H1 (cell line): Measurements from ENCODE around the gene SRRM2. TPM values are rescaled to one million over a fixed set of nuclear protein-coding genes. Genes with fewer than 3 reads are reported as not detected.

ENCODE experiments used
- CTCF ChIA-PET: fragments of 300-600 bp; sonication (Branson Sonifier 250); formaldehyde crosslinking; loops from one replicate; lab custom pipeline; 2021; ENCODE audit not compliant: partially characterized antibody; lab: Charles Lee
- POLR2A ChIA-PET: fragments of 300-600 bp; sonication (Branson Sonifier 250); formaldehyde crosslinking; loops from one replicate; lab custom pipeline; 2021; ENCODE audit warnings: inconsistent platforms; ENCODE audit not compliant: partially characterized antibody; lab: Charles Lee
- DNase-seq, 2 experiments: peaks; one replicate each; pipeline versions ENCODE4 v3.0.0 to v3.0.0-alpha.2; 2010 to 2022; ENCODE audit warnings: low spot score in 2 of 2, low read depth in 1 of 2, mixed read lengths in 1 of 2
- FAIRE-seq: peaks from 2 replicates; lab custom pipeline; 2011; peaks lifted over from hg19 to GRCh38; lab: Jason Lieb, UNC
- H2AFZ ChIP-seq: 2 replicates; pipeline ENCODE4 v1.8.1; 2012; ENCODE audit warnings: low read length, inconsistent platforms
- H2AK5ac ChIP-seq: 2 replicates; pipeline ENCODE4 v1.6.1; 2013; ENCODE audit warnings: low read depth, low read length
- H2BK120ac ChIP-seq: replicated peaks from 2 replicates; pipeline ENCODE3; 2013; ENCODE audit warnings: low read depth, low read length, inconsistent platforms
- H2BK12ac ChIP-seq: 2 replicates; pipeline ENCODE4 v1.6.1; 2013; ENCODE audit warnings: low read depth, low read length
- H2BK15ac ChIP-seq: 2 replicates; pipeline ENCODE4 v1.6.1; 2013; ENCODE audit warnings: low read length
- H2BK20ac ChIP-seq: 2 replicates; pipeline ENCODE4 v1.6.1; 2013; ENCODE audit warnings: low read length
- H2BK5ac ChIP-seq: 2 replicates; pipeline ENCODE4 v1.6.1; 2013; ENCODE audit warnings: low read depth, low read length
- H3K14ac ChIP-seq: 2 replicates; pipeline ENCODE4 v1.6.1; 2013; ENCODE audit warnings: inconsistent platforms; ENCODE audit not compliant: insufficient read length
- H3K18ac ChIP-seq: 2 replicates; pipeline ENCODE4 v1.6.1; 2013; ENCODE audit warnings: low read length; ENCODE audit errors: extremely low read depth
- H3K23ac ChIP-seq: 2 replicates; pipeline ENCODE4 v1.6.1; 2013; ENCODE audit warnings: inconsistent platforms; ENCODE audit not compliant: insufficient read length
- H3K23me2 ChIP-seq: 2 replicates; pipeline ENCODE4 v1.6.1; 2013; ENCODE audit warnings: low read depth, low read length
- H3K27ac ChIP-seq: 2 replicates; pipeline ENCODE4 v1.6.1; 2011; ENCODE audit warnings: low read depth, low read length, inconsistent platforms
- H3K27me3 ChIP-seq, 4 experiments: replicated peaks in 1 of 4; 1 replicate in 1 of 4; 2 replicates in 3 of 4; pipeline versions ENCODE4 v1.6.1 to v1.8.1; 2011 to 2013; ENCODE audit warnings: low read length in 3 of 4, mild to moderate bottlenecking in 3 of 4, inconsistent platforms in 2 of 4, mixed read lengths in 2 of 4, moderate library complexity in 1 of 4; ENCODE audit not compliant: control insufficient read depth in 3 of 4, insufficient read depth in 3 of 4; ENCODE audit errors: extremely low read depth in 1 of 4
- H3K36me3 ChIP-seq, 4 experiments: 2 replicates each; pipeline versions ENCODE4 v1.6.1 to v1.8.1; 2011 to 2013; ENCODE audit warnings: mild to moderate bottlenecking in 4 of 4, low read length in 3 of 4, moderate library complexity in 2 of 4, control low read depth in 1 of 4, inconsistent platforms in 1 of 4; ENCODE audit not compliant: insufficient read depth in 4 of 4, control insufficient read depth in 2 of 4
- H3K4ac ChIP-seq: replicated peaks from 2 replicates; pipeline ENCODE3; 2013; ENCODE audit warnings: low read length, low read depth, mixed read lengths, inconsistent platforms; ENCODE audit not compliant: insufficient read length
- H3K4me1 ChIP-seq, 4 experiments: replicated peaks in 1 of 4; 1 replicate in 1 of 4; 2 replicates in 3 of 4; pipeline versions ENCODE4 v1.6.1 to v1.8.1; 2011 to 2013; ENCODE audit warnings: low read length in 3 of 4, inconsistent platforms in 2 of 4, mixed read lengths in 1 of 4; ENCODE audit not compliant: insufficient read depth in 4 of 4, control insufficient read depth in 3 of 4
- H3K4me2 ChIP-seq, 2 experiments: 2 replicates each; pipeline versions ENCODE4 v1.6.1 to v1.8.1; 2011 to 2013; ENCODE audit warnings: low read depth in 2 of 2, low read length in 2 of 2, control low read depth in 1 of 2, inconsistent platforms in 1 of 2, mild to moderate bottlenecking in 1 of 2; ENCODE audit not compliant: insufficient read depth in 1 of 2
- H3K4me3 ChIP-seq, 4 experiments: fragments of 200-600, 300-600 bp in 1 of 4; sonication (generic), shearing (Covaris generic), sonication (Bioruptor Twin) in 1 of 4; 2 replicates each; pipeline versions ENCODE4 v1.5.1 to v1.8.1; 2011 to 2016; ENCODE audit warnings: low read length in 4 of 4, low read depth in 3 of 4, control low read depth in 2 of 4, inconsistent platforms in 2 of 4, mild to moderate bottlenecking in 2 of 4, mixed read lengths in 1 of 4, moderate library complexity in 1 of 4; ENCODE audit not compliant: insufficient read depth in 2 of 4; ENCODE audit errors: extremely low read depth in 1 of 4
- H3K56ac ChIP-seq: replicated peaks from 2 replicates; pipeline ENCODE3; 2013; ENCODE audit warnings: low read depth, mild to moderate bottlenecking, mixed read lengths, low read length, inconsistent platforms; ENCODE audit not compliant: insufficient read length
- H3K79me1 ChIP-seq: 2 replicates; pipeline ENCODE4 v1.6.1; 2013; ENCODE audit warnings: low read depth, low read length, control low read depth
- H3K79me2 ChIP-seq, 2 experiments: 2 replicates each; pipeline versions ENCODE4 v1.6.1 to v1.8.1; 2012 to 2013; ENCODE audit warnings: low read length in 2 of 2, mild to moderate bottlenecking in 2 of 2, inconsistent platforms in 1 of 2; ENCODE audit not compliant: insufficient read depth in 2 of 2, control insufficient read depth in 1 of 2
- H3K9ac ChIP-seq, 4 experiments: replicated peaks in 1 of 4; 1 replicate in 1 of 4; 2 replicates in 3 of 4; pipeline versions ENCODE4 v1.6.1 to v1.8.1; 2011 to 2013; ENCODE audit warnings: low read depth in 3 of 4, low read length in 3 of 4, control low read depth in 2 of 4, mild to moderate bottlenecking in 2 of 4, moderate library complexity in 2 of 4, inconsistent platforms in 1 of 4; ENCODE audit errors: extremely low read depth in 1 of 4
- H3K9me3 ChIP-seq, 2 experiments: 2 replicates each; pipeline versions ENCODE4 v1.6.1 to v1.8.1; 2012 to 2013; ENCODE audit warnings: mild to moderate bottlenecking in 2 of 2, moderate library complexity in 2 of 2, control low read depth in 1 of 2, inconsistent platforms in 1 of 2, low read depth in 1 of 2, low read length in 1 of 2, mixed read lengths in 1 of 2; ENCODE audit not compliant: insufficient read depth in 2 of 2
- H4K20me1 ChIP-seq, 2 experiments: replicated peaks in 1 of 2; 2 replicates each; pipeline versions ENCODE3 to v1.8.1; 2011 to 2013; ENCODE audit warnings: inconsistent platforms in 2 of 2, low read length in 2 of 2, mild to moderate bottlenecking in 1 of 2; ENCODE audit not compliant: insufficient read depth in 2 of 2, control insufficient read depth in 1 of 2
- H4K5ac ChIP-seq: 2 replicates; pipeline ENCODE4 v1.6.1; 2013; ENCODE audit warnings: low read length, low read depth, mixed read lengths, inconsistent platforms; ENCODE audit not compliant: insufficient read length
- H4K8ac ChIP-seq: 2 replicates; pipeline ENCODE4 v1.8.0; 2013; ENCODE audit warnings: mild to moderate bottlenecking, moderate library complexity, low read length, inconsistent platforms; ENCODE audit not compliant: insufficient read depth; ENCODE audit errors: extremely low read depth
- H4K91ac ChIP-seq: replicated peaks from 2 replicates; pipeline ENCODE3; 2013; ENCODE audit warnings: low read length, mixed read lengths, inconsistent platforms; ENCODE audit not compliant: insufficient read length
- BACH1 ChIP-seq: IDR thresholded peaks from 2 replicates; pipeline ENCODE4 v1.6.1; 2012; ENCODE audit warnings: low read length, improper control_type of control experiment
- CHD1 ChIP-seq: IDR thresholded peaks from 2 replicates; pipeline ENCODE4 v1.6.1; 2012; ENCODE audit warnings: low read depth, low read length, improper control_type of control experiment
- KDM1A ChIP-seq: fragments of 200-600, 300-600 bp; sonication (generic); IDR thresholded peaks from 2 replicates; pipeline ENCODE4 v1.7.1; 2016; ENCODE audit warnings: mild to moderate bottlenecking, low read length, borderline replicate concordance
- POLR2AphosphoS5 ChIP-seq: IDR thresholded peaks from 2 replicates; pipeline ENCODE4 v1.6.1; 2011; ENCODE audit warnings: low read depth, low read length
- SP2 ChIP-seq: IDR thresholded peaks from 2 replicates; pipeline ENCODE4 v1.6.1; 2012; ENCODE audit warnings: mild to moderate bottlenecking, low read length, inconsistent platforms
- SRF ChIP-seq: IDR thresholded peaks from 2 replicates; pipeline ENCODE4 v1.6.1; 2011; ENCODE audit warnings: mild to moderate bottlenecking, low read depth, low read length, moderate library complexity
- YY1 ChIP-seq: IDR thresholded peaks from 2 replicates; pipeline ENCODE4 v1.6.1; 2011; ENCODE audit warnings: low read depth, mild to moderate bottlenecking, low read length
- WGBS, 2 experiments: shearing (Covaris generic) in 1 of 2; methylation state at CpG; one replicate each; pipeline versions ENCODE4 v1.1.6 to v1.1.7; 2013 to 2015; ENCODE audit warnings: low lambda C conversion rate in 2 of 2, mixed read lengths in 2 of 2, inconsistent platforms in 1 of 2, low coverage in 1 of 2, missing lambda C conversion rate in 1 of 2; ENCODE audit not compliant: insufficient replicate concordance in 2 of 2, insufficient coverage in 1 of 2, insufficient read length in 1 of 2; ENCODE audit errors: extremely low coverage in 1 of 2, missing lambda C conversion rate in 1 of 2; 5-methylcytosine and 5-hydroxymethylcytosine counted together
- polyA plus RNA-seq, 7 experiments: library from polyadenylated mRNA; depleted of rRNA in 3 of 7; stranded (reverse) in 5 of 7; unstranded in 2 of 7; fragments of >200 nt in 5 of 7; fragments of 200-250 nt in 2 of 7; gene quantifications; 1 replicate in 5 of 7; 2 replicates in 1 of 7; 4 replicates in 1 of 7; pipeline versions ENCODE4 v1.2.1 to v1.2.3, GENCODE V29; 2011 to 2013; ENCODE audit warnings: missing spikeins in 2 of 7, mixed read lengths in 2 of 7
- total RNA-seq: library from RNA; stranded (reverse); fragmentation: NEBNext Ultra II Directional; extraction: Animal tissue kit (Norgen Biotek cat#: 25700); gene quantifications from 2 replicates; pipeline ENCODE4 v1.2.1, GENCODE V29; 2021
- TF ChIP-seq, protein P1 (sequence below): IDR thresholded peaks from 2 replicates; pipeline ENCODE4 v1.6.1; 2011; ENCODE audit warnings: low read depth, mild to moderate bottlenecking, low read length; ENCODE audit not compliant: insufficient read depth

Gene SRRM2
- total and polyA plus RNA-seq, 2 of the 8 experiments (the other 6 are each of a cell fraction or from before 2014, with no cell fraction given) = 300 to 579 TPM

DNA sequence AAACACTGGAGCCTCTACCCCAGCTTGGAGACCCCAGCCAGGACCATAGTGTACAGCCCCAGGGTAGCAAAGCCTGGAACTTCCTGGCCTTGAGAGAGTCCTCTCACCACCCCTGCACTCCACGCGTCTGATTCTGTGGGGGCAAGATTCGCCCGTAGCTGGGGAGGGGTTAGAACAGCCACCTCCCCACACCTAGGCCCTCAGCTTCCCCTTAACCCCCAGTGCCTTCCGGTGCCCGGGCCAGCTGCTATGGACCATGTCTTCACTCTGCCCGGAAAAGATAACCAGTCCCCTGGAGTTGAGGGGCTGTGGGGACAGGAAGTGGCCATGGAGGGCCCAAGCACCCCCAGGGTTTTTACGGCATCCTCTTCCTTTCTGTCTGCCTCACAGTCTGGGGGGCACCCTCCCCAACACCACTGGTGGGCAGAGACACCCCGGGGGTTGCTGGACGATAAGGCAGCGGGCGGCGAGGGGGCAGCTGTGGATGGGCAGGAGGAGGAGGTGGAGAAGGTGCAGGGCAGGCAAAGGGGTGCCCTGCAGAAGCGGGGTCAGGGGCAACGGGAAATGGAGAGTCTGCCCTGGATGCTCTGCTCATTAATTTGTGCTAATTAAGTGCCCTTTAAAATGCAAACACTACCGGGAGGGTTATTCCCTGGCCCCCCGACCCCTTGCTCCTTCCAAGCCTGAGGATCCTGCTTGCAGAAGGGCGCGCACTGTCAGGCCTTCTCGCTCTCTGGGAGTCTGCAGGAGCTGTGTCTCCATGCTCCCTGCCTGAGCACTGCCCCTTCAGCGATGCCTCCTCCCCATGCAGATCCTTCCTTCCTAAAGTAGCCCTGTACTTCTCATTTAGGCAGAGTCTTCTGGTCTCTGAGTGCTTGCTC is 34.8 kb upstream of the SRRM2 start:
- H3K79me1 ChIP-seq = no peaks in the 10 kb centered on the region
- H4K20me1 ChIP-seq = peaks cover 2 to 5% of the 10 kb centered on the region in 2 experiments
- H2BK5ac ChIP-seq = no peak overlapping the region
- no peak overlapping the region for H3K4me2 ChIP-seq
- peaks cover 0 to 12% (median 5%) of the 10 kb centered on the region in 4 experiments; a peak in 4 of 7 replicates for H3K4me1 ChIP-seq
- H3K79me2 ChIP-seq = no peaks in the 10 kb centered on the region
- no peak overlapping the region for H3K27ac ChIP-seq
- no peak overlapping the region for H3K9ac ChIP-seq
- H2BK120ac ChIP-seq = no peak overlapping the region
- 0 out of 2 replicates have a peak overlapping the region, but pooled peaks have one; percentile 39 for H2AK5ac ChIP-seq
- no peak overlapping the region for H3K4ac ChIP-seq
- no peak overlapping the region for H2BK20ac ChIP-seq
- no peaks in the 10 kb centered on the region; the same call in 1 of the 2 replicates for H3K23me2 ChIP-seq
- CTCF ChIA-PET = interaction anchor here (1.1 kb wide), 1 partner anchor 67 kb away, joined by 3 read pairs; no protein-coding TSS in a partner anchor
- H4K91ac ChIP-seq = no peak overlapping the region
- H3K18ac ChIP-seq = no peak overlapping the region
- H3K36me3 ChIP-seq = no peaks in the 10 kb centered on the region
- H4K8ac ChIP-seq = no peak overlapping the region; the same call in 1 of the 2 replicates
- H3K9me3 ChIP-seq = no peaks in the 10 kb centered on the region
- H3K4me3 ChIP-seq = no peak overlapping the region
- H3K23ac ChIP-seq = no peak overlapping the region
- H2AFZ ChIP-seq = no peak overlapping the region
- FAIRE-seq = no peak
- no peak overlapping the region for H3K56ac ChIP-seq
- H2BK12ac ChIP-seq = no peak overlapping the region
- no peaks in the 10 kb centered on the region; a peak in 1 of 7 replicates for H3K27me3 ChIP-seq
- no peak overlapping the region for H4K5ac ChIP-seq
- no peak overlapping the region for H3K14ac ChIP-seq
- POLR2A ChIA-PET = interaction anchor here (0.6 to 1.6 kb wide), 7 partner anchors 25 to 240 kb away, joined by 3 to 4 read pairs (median 3); no protein-coding TSS in a partner anchor
- H2BK15ac ChIP-seq = no peak overlapping the region
- WGBS, 2 experiments = 94% methylated on average over 20 of the region's 21 CpGs; no CpG with 5 or more reads in 1 of the 2 experiments
- DNase-seq = no peak
- TF ChIP-seq CHD1 (no peak), POLR2AphosphoS5 (no peak), SP2 (no peak), KDM1A (no peak), BACH1 (no peak), SRF (no peak), YY1 (no peak)
- TF ChIP-seq, protein P1, sequence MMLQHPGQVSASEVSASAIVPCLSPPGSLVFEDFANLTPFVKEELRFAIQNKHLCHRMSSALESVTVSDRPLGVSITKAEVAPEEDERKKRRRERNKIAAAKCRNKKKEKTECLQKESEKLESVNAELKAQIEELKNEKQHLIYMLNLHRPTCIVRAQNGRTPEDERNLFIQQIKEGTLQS = no peak
